Liver (tissue), 3 donors: Measurements from ENCODE around the gene NIT1.

Source experiments
- ATF3 ChIP-seq: IDR thresholded peaks from 2 replicates; pipeline ENCODE4 v1.6.1; 2016; ENCODE audit warnings: antibody characterized with exemption
- CTCF ChIP-seq: fragments of 150-350 bp; IDR thresholded peaks from 2 replicates; pipeline ENCODE4 v1.5.1; 2017; ENCODE audit warnings: improper control_type of control experiment, low read depth, low read length; ENCODE audit not compliant: missing input control
- EGR1 ChIP-seq, 2 donors: IDR thresholded peaks; 2 replicates each; pipeline ENCODE4 v1.6.1; 2016 to 2018; ENCODE audit warnings: antibody characterized with exemption in 2 of 2, low read depth in 2 of 2
- FOXA1 ChIP-seq: IDR thresholded peaks from 2 replicates; pipeline ENCODE4 v1.6.1; 2016; ENCODE audit warnings: antibody characterized with exemption
- GABPA ChIP-seq, 2 donors: IDR thresholded peaks in 1 of 2; conservative IDR thresholded peaks in 1 of 2; 2 replicates each; pipeline ENCODE4 v1.6.1; 2016; ENCODE audit warnings: antibody characterized with exemption in 2 of 2, mild to moderate bottlenecking in 1 of 2, moderate library complexity in 1 of 2
- JUND ChIP-seq, 2 donors: IDR thresholded peaks; 2 replicates each; pipeline ENCODE4 v1.6.1; 2016; ENCODE audit warnings: antibody characterized with exemption in 2 of 2
- MAX ChIP-seq: IDR thresholded peaks from 2 replicates; pipeline ENCODE4 v1.6.1; 2016; ENCODE audit warnings: antibody characterized with exemption
- REST ChIP-seq: IDR thresholded peaks from 2 replicates; pipeline ENCODE4 v1.6.1; 2016; ENCODE audit warnings: antibody characterized with exemption, mild to moderate bottlenecking
- RXRA ChIP-seq, 2 donors: IDR thresholded peaks; 2 replicates each; pipeline ENCODE4 v1.6.1; 2017 to 2018; ENCODE audit warnings: antibody characterized with exemption in 2 of 2, mild to moderate bottlenecking in 1 of 2
- SP1 ChIP-seq: IDR thresholded peaks from 2 replicates; pipeline ENCODE4 v1.6.1; 2018; ENCODE audit warnings: antibody characterized with exemption, mild to moderate bottlenecking
- TAF1 ChIP-seq: conservative IDR thresholded peaks from 2 replicates; pipeline ENCODE4 v1.6.1; 2016; ENCODE audit warnings: antibody characterized with exemption, mild to moderate bottlenecking
- YY1 ChIP-seq: IDR thresholded peaks from 2 replicates; pipeline ENCODE4 v1.6.1; 2016; ENCODE audit warnings: antibody characterized with exemption, mild to moderate bottlenecking
- donor health status: healthy.
- donor health status: healthy.

GRCh38 chr1:161162806-161163205 is 44.9 kb downstream of the NIT1 start:
- TF ChIP-seq CTCF, result no peak
- no peak for TF ChIP-seq JUND (IDR thresholded peaks at IDR 0.05)
- no peak for TF ChIP-seq MAX
- TF ChIP-seq EGR1 (IDR thresholded peaks at IDR 0.05; ENCODE audit: low read depth in 2 of 2), result no peak
- no peak for TF ChIP-seq GABPA (IDR thresholded peaks at IDR 0.05 in 1 of 2, conservative IDR thresholded peaks at IDR 0.05 in 1 of 2)
- TF ChIP-seq RXRA (IDR thresholded peaks at IDR 0.05), result no peak
- TF ChIP-seq ATF3, result no peak
- no peak for TF ChIP-seq YY1
- no peak for TF ChIP-seq REST
- TF ChIP-seq SP1, result no peak
- no peak for TF ChIP-seq FOXA1
- no peak for TF ChIP-seq TAF1
